ENCODE results near the gene SH3RF3.

Gene SH3RF3

DNA sequence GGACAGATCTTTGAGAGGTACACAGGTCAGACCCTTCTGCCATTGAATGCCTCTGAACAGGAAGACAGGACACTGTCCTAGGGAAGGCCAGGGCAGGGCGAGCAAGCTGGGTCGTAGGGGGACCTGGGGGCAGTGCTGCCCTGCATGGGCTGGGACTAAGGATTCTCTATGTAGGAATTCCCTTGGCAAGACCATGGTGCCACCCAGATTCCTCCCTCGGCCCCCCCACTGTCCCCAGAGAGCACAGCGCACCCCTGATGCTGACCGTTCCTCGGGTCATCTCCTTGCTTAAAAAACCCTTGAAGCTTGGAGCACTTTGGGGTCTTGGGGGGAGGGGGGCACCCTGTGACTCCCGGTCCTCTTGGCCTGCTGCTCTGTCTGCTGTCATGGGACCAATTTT is 289.7 kb downstream of the SH3RF3 start:
- no peak overlapping the region for H3K27ac ChIP-seq (ENCODE audit: low read depth, low read length)
- H3K36me3 ChIP-seq (ENCODE audit: control insufficient read depth, insufficient read depth, low read length), result no peaks in the 10 kb centered on the region
- DNase-seq, result no peak
- no peak overlapping the region for H3K56ac ChIP-seq (ENCODE audit: low read length)
- H2AK5ac ChIP-seq (ENCODE audit: low read length), result no peak overlapping the region
- H3K4me1 ChIP-seq (ENCODE audit: control insufficient read depth, low read depth, low read length), result no peaks in the 10 kb centered on the region
- H2BK15ac ChIP-seq (replicated peaks; ENCODE audit: low read depth), result no peak overlapping the region
- H3K27me3 ChIP-seq (ENCODE audit: insufficient read depth, low read length, poor library complexity), result no peaks in the 10 kb centered on the region
- H2BK5ac ChIP-seq (ENCODE audit: low read length), result no peak overlapping the region
- WGBS (ENCODE audit: extremely low coverage, insufficient coverage, low lambda C conversion rate), result no CpG with 5 or more reads among the region's 7 CpGs
- H3K4me2 ChIP-seq (ENCODE audit: low read length), result no peak overlapping the region
- H3K18ac ChIP-seq (ENCODE audit: low read length), result no peak overlapping the region
- H3K4ac ChIP-seq (ENCODE audit: low read depth, low read length), result no peak overlapping the region
- no peak overlapping the region for H4K8ac ChIP-seq (ENCODE audit: low read depth, low read length)
- no peaks in the 10 kb centered on the region for H3K79me1 ChIP-seq (ENCODE audit: low read length)
- no peaks in the 10 kb centered on the region for H3K79me2 ChIP-seq (ENCODE audit: control insufficient read depth, insufficient read depth, low read length)
- no peak overlapping the region for H4K5ac ChIP-seq (ENCODE audit: low read length)
- H3K9ac ChIP-seq (ENCODE audit: low read length), result no peak overlapping the region
- H3K4me3 ChIP-seq (ENCODE audit: low read length), result no peak overlapping the region
- H2BK120ac ChIP-seq (ENCODE audit: low read depth, low read length), result no peak overlapping the region
- no peak overlapping the region for H3K23ac ChIP-seq (ENCODE audit: low read length)

DNA sequence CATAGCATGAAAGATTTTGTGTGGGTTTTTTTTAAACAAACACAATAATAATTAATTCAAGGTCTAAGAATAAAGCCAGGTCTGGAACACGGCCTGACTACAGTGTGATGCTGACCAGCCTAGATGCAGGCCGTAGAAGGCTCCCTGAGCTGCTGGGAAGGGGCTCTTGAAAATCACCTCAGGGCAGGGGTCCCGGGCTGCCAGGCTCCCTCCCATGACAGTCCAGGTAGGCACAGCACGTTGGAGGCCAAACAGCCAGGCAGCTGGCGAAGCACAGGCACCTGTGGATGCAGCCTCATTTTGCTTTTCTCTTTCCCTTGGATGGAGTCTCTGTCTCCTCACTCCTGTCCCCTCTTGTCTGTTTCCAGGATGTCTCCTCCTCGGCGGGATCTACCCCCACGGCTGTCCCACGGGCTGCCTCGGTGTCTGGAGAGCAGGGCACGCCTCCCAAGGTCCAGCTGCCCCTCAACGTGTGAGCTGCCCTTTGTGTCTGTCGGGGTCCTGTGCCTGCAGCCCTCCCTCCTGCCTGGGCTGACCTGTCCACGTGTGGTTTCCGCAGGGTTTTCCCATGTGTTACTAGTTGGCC is 290.3 kb downstream of the SH3RF3 start:
- H3K4me2 ChIP-seq (ENCODE audit: low read length), result no peak overlapping the region
- H2BK5ac ChIP-seq (ENCODE audit: low read length), result no peak overlapping the region
- H3K36me3 ChIP-seq (ENCODE audit: control insufficient read depth, insufficient read depth, low read length), result no peaks in the 10 kb centered on the region
- no peaks in the 10 kb centered on the region for H3K79me2 ChIP-seq (ENCODE audit: control insufficient read depth, insufficient read depth, low read length)
- H3K56ac ChIP-seq (ENCODE audit: low read length), result no peak overlapping the region
- H2BK120ac ChIP-seq (ENCODE audit: low read depth, low read length), result no peak overlapping the region
- H3K9ac ChIP-seq (ENCODE audit: low read length), result no peak overlapping the region
- no peak overlapping the region for H2AK5ac ChIP-seq (ENCODE audit: low read length)
- no peak overlapping the region for H3K18ac ChIP-seq (ENCODE audit: low read length)
- H3K27me3 ChIP-seq (ENCODE audit: insufficient read depth, low read length, poor library complexity), result no peaks in the 10 kb centered on the region
- H3K4me3 ChIP-seq (ENCODE audit: low read length), result no peak overlapping the region
- H3K4me1 ChIP-seq (ENCODE audit: control insufficient read depth, low read depth, low read length), result no peaks in the 10 kb centered on the region
- H3K4ac ChIP-seq (ENCODE audit: low read depth, low read length), result no peak overlapping the region
- no peak overlapping the region for H2BK15ac ChIP-seq (replicated peaks; ENCODE audit: low read depth)
- no peaks in the 10 kb centered on the region for H3K79me1 ChIP-seq (ENCODE audit: low read length)
- no peak overlapping the region for H4K8ac ChIP-seq (ENCODE audit: low read depth, low read length)
- H4K5ac ChIP-seq (ENCODE audit: low read length), result no peak overlapping the region
- WGBS (ENCODE audit: extremely low coverage, insufficient coverage, low lambda C conversion rate), result no CpG with 5 or more reads among the region's 15 CpGs
- H3K23ac ChIP-seq (ENCODE audit: low read length), result no peak overlapping the region
- no peak for DNase-seq
- no peak overlapping the region for H3K27ac ChIP-seq (ENCODE audit: low read depth, low read length)

DNA sequence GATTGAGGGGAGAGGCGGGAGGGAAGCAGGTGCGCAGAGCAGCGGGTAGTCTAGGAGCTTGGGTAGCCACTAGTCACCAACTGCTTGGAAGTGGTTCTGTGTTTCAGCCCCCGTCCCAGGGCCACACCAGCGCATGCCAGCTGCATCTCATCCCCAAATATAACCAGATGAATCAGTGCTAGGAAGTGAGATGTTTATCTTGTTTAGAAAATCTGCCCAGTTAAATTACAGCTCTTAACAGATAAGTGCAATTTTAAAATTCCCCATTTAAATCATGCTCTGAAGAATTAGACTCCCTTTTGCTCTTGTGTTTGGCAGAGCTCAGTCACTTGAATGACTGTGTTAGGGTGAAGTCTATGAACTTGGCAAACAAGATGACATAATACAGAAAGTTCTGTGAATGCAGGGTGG is 291.0 kb downstream of the SH3RF3 start:
- no peaks in the 10 kb centered on the region for H3K27me3 ChIP-seq (ENCODE audit: insufficient read depth, low read length, poor library complexity)
- H3K36me3 ChIP-seq (ENCODE audit: control insufficient read depth, insufficient read depth, low read length), result no peaks in the 10 kb centered on the region
- no peak for DNase-seq
- H3K79me2 ChIP-seq (ENCODE audit: control insufficient read depth, insufficient read depth, low read length), result no peaks in the 10 kb centered on the region
- WGBS (ENCODE audit: extremely low coverage, insufficient coverage, low lambda C conversion rate), result no CpG with 5 or more reads among the region's 5 CpGs
- no peak overlapping the region for H3K27ac ChIP-seq (ENCODE audit: low read depth, low read length)
- H3K4me1 ChIP-seq (ENCODE audit: control insufficient read depth, low read depth, low read length), result no peaks in the 10 kb centered on the region
- no peak overlapping the region for H3K4me3 ChIP-seq (ENCODE audit: low read length)
- H2AK5ac ChIP-seq (ENCODE audit: low read length), result no peak overlapping the region
- no peaks in the 10 kb centered on the region for H3K79me1 ChIP-seq (ENCODE audit: low read length)
- H2BK15ac ChIP-seq (replicated peaks; ENCODE audit: low read depth), result no peak overlapping the region
- H2BK120ac ChIP-seq (ENCODE audit: low read depth, low read length), result no peak overlapping the region
- no peak overlapping the region for H3K56ac ChIP-seq (ENCODE audit: low read length)
- no peak overlapping the region for H4K5ac ChIP-seq (ENCODE audit: low read length)
- no peak overlapping the region for H3K4me2 ChIP-seq (ENCODE audit: low read length)
- no peak overlapping the region for H3K18ac ChIP-seq (ENCODE audit: low read length)
- no peak overlapping the region for H3K23ac ChIP-seq (ENCODE audit: low read length)
- H2BK5ac ChIP-seq (ENCODE audit: low read length), result no peak overlapping the region
- H4K8ac ChIP-seq (ENCODE audit: low read depth, low read length), result no peak overlapping the region
- H3K4ac ChIP-seq (ENCODE audit: low read depth, low read length), result no peak overlapping the region
- no peak overlapping the region for H3K9ac ChIP-seq (ENCODE audit: low read length)

DNA sequence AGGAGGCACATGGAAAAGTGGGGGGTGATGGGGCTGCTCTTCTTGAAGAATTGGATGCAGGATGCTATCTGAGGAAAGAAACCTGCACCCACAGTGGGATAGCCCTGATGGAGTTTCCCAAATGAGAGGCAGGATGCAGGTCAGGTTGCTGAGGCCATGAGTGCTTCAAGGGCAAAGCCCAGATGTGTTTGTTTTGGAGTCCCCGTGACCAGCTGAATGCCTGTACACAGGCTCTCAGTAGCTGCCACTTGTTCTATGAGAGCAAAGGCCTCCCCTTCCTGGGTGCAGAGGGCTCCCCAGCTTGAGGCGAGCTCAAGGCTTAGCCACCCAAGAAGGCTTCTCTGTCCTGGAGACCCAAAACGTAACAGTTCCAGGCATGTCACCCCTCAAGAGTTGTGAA is 292.1 kb downstream of the SH3RF3 start:
- H3K4me1 ChIP-seq (ENCODE audit: control insufficient read depth, low read depth, low read length), result no peaks in the 10 kb centered on the region
- H3K4me3 ChIP-seq (ENCODE audit: low read length), result no peak overlapping the region
- no peak overlapping the region for H2BK15ac ChIP-seq (replicated peaks; ENCODE audit: low read depth)
- no peak overlapping the region for H3K18ac ChIP-seq (ENCODE audit: low read length)
- no peak overlapping the region for H3K23ac ChIP-seq (ENCODE audit: low read length)
- H4K8ac ChIP-seq (ENCODE audit: low read depth, low read length), result no peak overlapping the region
- no CpG with 5 or more reads among the region's 3 CpGs for WGBS (ENCODE audit: extremely low coverage, insufficient coverage, low lambda C conversion rate)
- no peak overlapping the region for H4K5ac ChIP-seq (ENCODE audit: low read length)
- H3K79me2 ChIP-seq (ENCODE audit: control insufficient read depth, insufficient read depth, low read length), result no peaks in the 10 kb centered on the region
- H2AK5ac ChIP-seq (ENCODE audit: low read length), result no peak overlapping the region
- no peak overlapping the region for H3K56ac ChIP-seq (ENCODE audit: low read length)
- H3K79me1 ChIP-seq (ENCODE audit: low read length), result no peaks in the 10 kb centered on the region
- no peak overlapping the region for H3K27ac ChIP-seq (ENCODE audit: low read depth, low read length)
- no peak overlapping the region for H3K4me2 ChIP-seq (ENCODE audit: low read length)
- DNase-seq, result no peak
- no peaks in the 10 kb centered on the region for H3K36me3 ChIP-seq (ENCODE audit: control insufficient read depth, insufficient read depth, low read length)
- no peaks in the 10 kb centered on the region for H3K27me3 ChIP-seq (ENCODE audit: insufficient read depth, low read length, poor library complexity)
- no peak overlapping the region for H2BK5ac ChIP-seq (ENCODE audit: low read length)
- no peak overlapping the region for H2BK120ac ChIP-seq (ENCODE audit: low read depth, low read length)
- H3K4ac ChIP-seq (ENCODE audit: low read depth, low read length), result no peak overlapping the region
- H3K9ac ChIP-seq (ENCODE audit: low read length), result no peak overlapping the region

DNA sequence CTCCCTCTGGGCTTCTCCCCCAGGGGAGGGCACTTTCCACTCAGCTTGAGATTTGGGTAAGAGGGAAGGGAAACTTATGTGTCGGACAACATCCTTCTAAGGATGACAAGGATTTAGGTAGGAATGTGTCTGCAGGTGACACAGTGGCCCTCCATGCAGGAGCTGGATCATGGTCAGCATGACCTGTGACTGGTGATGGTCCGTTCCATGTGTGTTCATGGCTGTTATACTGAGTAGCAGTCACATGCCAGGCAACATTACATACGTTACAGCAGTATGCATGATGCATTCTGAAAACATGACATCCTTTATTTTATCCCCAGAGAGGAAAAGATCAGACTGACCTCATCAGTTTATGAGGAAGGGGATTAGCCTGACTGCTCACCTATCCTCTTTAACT is 292.6 kb downstream of the SH3RF3 start:
- no peak overlapping the region for H3K4ac ChIP-seq (ENCODE audit: low read depth, low read length)
- H3K79me1 ChIP-seq (ENCODE audit: low read length), result no peaks in the 10 kb centered on the region
- no peak overlapping the region for H2BK5ac ChIP-seq (ENCODE audit: low read length)
- no peak overlapping the region for H2BK15ac ChIP-seq (replicated peaks; ENCODE audit: low read depth)
- no peak overlapping the region for H3K56ac ChIP-seq (ENCODE audit: low read length)
- H3K4me1 ChIP-seq (ENCODE audit: control insufficient read depth, low read depth, low read length), result no peaks in the 10 kb centered on the region
- H4K5ac ChIP-seq (ENCODE audit: low read length), result no peak overlapping the region
- no peak overlapping the region for H3K18ac ChIP-seq (ENCODE audit: low read length)
- H3K79me2 ChIP-seq (ENCODE audit: control insufficient read depth, insufficient read depth, low read length), result no peaks in the 10 kb centered on the region
- H3K36me3 ChIP-seq (ENCODE audit: control insufficient read depth, insufficient read depth, low read length), result no peaks in the 10 kb centered on the region
- H2AK5ac ChIP-seq (ENCODE audit: low read length), result no peak overlapping the region
- H4K8ac ChIP-seq (ENCODE audit: low read depth, low read length), result no peak overlapping the region
- H3K27me3 ChIP-seq (ENCODE audit: insufficient read depth, low read length, poor library complexity), result no peaks in the 10 kb centered on the region
- DNase-seq, result no peak
- H3K4me3 ChIP-seq (ENCODE audit: low read length), result no peak overlapping the region
- no peak overlapping the region for H3K23ac ChIP-seq (ENCODE audit: low read length)
- WGBS (ENCODE audit: extremely low coverage, insufficient coverage, low lambda C conversion rate), result no CpG with 5 or more reads among the region's 3 CpGs
- H3K4me2 ChIP-seq (ENCODE audit: low read length), result no peak overlapping the region
- no peak overlapping the region for H3K9ac ChIP-seq (ENCODE audit: low read length)
- no peak overlapping the region for H3K27ac ChIP-seq (ENCODE audit: low read depth, low read length)
- H2BK120ac ChIP-seq (ENCODE audit: low read depth, low read length), result no peak overlapping the region

DNA sequence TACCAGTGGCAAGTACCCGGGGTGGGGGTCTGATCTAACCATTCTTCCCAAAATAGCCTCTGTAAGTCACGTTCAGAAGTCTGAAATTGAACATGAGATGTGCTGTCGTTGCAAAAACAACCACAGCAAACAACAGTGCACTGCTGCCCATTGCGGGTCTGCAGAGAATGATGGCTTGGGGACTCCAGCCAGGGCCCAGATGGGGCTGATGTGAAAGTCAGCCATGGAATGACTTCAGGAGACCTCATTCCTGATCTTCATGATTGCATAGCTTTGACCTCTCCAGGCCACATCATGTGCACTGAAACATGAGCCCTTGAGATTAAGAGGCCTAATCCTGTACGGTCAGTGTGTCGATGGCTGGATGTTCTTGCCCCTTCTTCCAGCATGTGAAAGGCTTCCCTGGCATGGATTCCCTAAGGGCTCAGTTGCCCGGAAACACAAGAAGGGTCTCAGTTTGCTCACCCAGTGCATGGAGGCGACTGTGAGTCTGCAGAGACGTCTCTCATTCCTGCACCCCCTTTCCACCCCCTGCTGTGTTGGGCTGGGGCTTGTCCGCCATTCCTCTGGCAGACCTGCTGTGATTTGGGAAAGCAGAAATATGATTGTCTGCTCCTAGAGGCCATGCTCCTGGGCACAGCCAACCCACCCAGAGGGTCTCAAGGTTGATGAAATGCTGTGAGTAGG is 293.2 kb downstream of the SH3RF3 start:
- no peak overlapping the region for H3K27ac ChIP-seq (ENCODE audit: low read depth, low read length)
- H2AK5ac ChIP-seq (ENCODE audit: low read length), result no peak overlapping the region
- H3K4me3 ChIP-seq (ENCODE audit: low read length), result no peak overlapping the region
- no peak overlapping the region for H3K56ac ChIP-seq (ENCODE audit: low read length)
- no peak overlapping the region for H2BK120ac ChIP-seq (ENCODE audit: low read depth, low read length)
- no peak overlapping the region for H4K5ac ChIP-seq (ENCODE audit: low read length)
- no peak overlapping the region for H3K9ac ChIP-seq (ENCODE audit: low read length)
- H3K18ac ChIP-seq (ENCODE audit: low read length), result no peak overlapping the region
- no peaks in the 10 kb centered on the region for H3K4me1 ChIP-seq (ENCODE audit: control insufficient read depth, low read depth, low read length)
- no CpG with 5 or more reads among the region's 10 CpGs for WGBS (ENCODE audit: extremely low coverage, insufficient coverage, low lambda C conversion rate)
- no peaks in the 10 kb centered on the region for H3K27me3 ChIP-seq (ENCODE audit: insufficient read depth, low read length, poor library complexity)
- no peak for DNase-seq
- no peak overlapping the region for H3K4me2 ChIP-seq (ENCODE audit: low read length)
- H2BK5ac ChIP-seq (ENCODE audit: low read length), result no peak overlapping the region
- H3K79me1 ChIP-seq (ENCODE audit: low read length), result no peaks in the 10 kb centered on the region
- no peaks in the 10 kb centered on the region for H3K36me3 ChIP-seq (ENCODE audit: control insufficient read depth, insufficient read depth, low read length)
- no peak overlapping the region for H3K4ac ChIP-seq (ENCODE audit: low read depth, low read length)
- H2BK15ac ChIP-seq (replicated peaks; ENCODE audit: low read depth), result no peak overlapping the region
- H3K23ac ChIP-seq (ENCODE audit: low read length), result no peak overlapping the region
- H3K79me2 ChIP-seq (ENCODE audit: control insufficient read depth, insufficient read depth, low read length), result no peaks in the 10 kb centered on the region
- no peak overlapping the region for H4K8ac ChIP-seq (ENCODE audit: low read depth, low read length)

Measured in mesendoderm (in vitro differentiated cells).